Measurements from ENCODE around the gene UGT1A5.
"Not testable (repeated sequence)": the region's sequence is repeated elsewhere in the genome, so short reads cannot be mapped to it uniquely, and the experiment has no call there.

Gene UGT1A5

GRCh38 chr2:233698740-233699139 lies 14.0 kb upstream of the UGT1A5 start:
- DNase-seq, result no peak

- DNase-seq, result no peak
Measured at GRCh38 chr2:233699424-233700027, 13.2 kb upstream of the UGT1A5 start.

GRCh38 chr2:233700028-233700635 lies 12.6 kb upstream of the UGT1A5 start:
- no peak for DNase-seq

GRCh38 chr2:233700842-233701241 lies 11.9 kb upstream of the UGT1A5 start:
- not testable (repeated sequence) for DNase-seq

- DNase-seq, result no peak
Measured at GRCh38 chr2:233702238-233702637, 10.5 kb upstream of the UGT1A5 start.

GRCh38 chr2:233705911-233706506 lies 6.7 kb upstream of the UGT1A5 start:
- DNase-seq, result no peak

- DNase-seq, result no peak
Measured at GRCh38 chr2:233706720-233707119, 6.0 kb upstream of the UGT1A5 start.

GRCh38 chr2:233707940-233708644 lies 4.6 kb upstream of the UGT1A5 start:
- DNase-seq, result no peak

- no peak for DNase-seq
Measured at GRCh38 chr2:233708942-233709341, 3.8 kb upstream of the UGT1A5 start.

GRCh38 chr2:233711312-233712008 lies 1.2 kb upstream of the UGT1A5 start:
- peak; percentile 57 for DNase-seq

GRCh38 chr2:233713262-233713615 lies 532 bp downstream of the UGT1A5 start:
- no peak for DNase-seq

- no peak for DNase-seq
Measured at GRCh38 chr2:233714121-233714520, 1.4 kb downstream of the UGT1A5 start.

- no peak for DNase-seq
Measured at GRCh38 chr2:233718552-233718951, 5.8 kb downstream of the UGT1A5 start, which contains the start of gene UGT1A4. Gene UGT1A4, plus strand, starts transcription at chr2:233718736. Its CDS starts 85 bp downstream, at chr2:233718821.

GRCh38 chr2:233728723-233729301 lies 16.1 kb downstream of the UGT1A5 start, which contains the start of gene UGT1A3:
Gene UGT1A3, plus strand, starts transcription at chr2:233729042. Its CDS starts 85 bp downstream, at chr2:233729127.
- DNase-seq, result no peak

- not testable (repeated sequence) for DNase-seq
Measured at GRCh38 chr2:233736868-233737653, 24.4 kb downstream of the UGT1A5 start.

- no peak for DNase-seq
Measured at GRCh38 chr2:233740870-233741269, 28.2 kb downstream of the UGT1A5 start.

- DNase-seq, result no peak
Measured at GRCh38 chr2:233743464-233744259, 31.0 kb downstream of the UGT1A5 start.

- DNase-seq, result no peak
Measured at GRCh38 chr2:233745073-233745755, 32.5 kb downstream of the UGT1A5 start.

GRCh38 chr2:233745838-233746237 lies 33.1 kb downstream of the UGT1A5 start:
- not testable (repeated sequence) for DNase-seq
